HepG2 (cell line): ENCODE measurements around the gene RGL3. TPM values are rescaled to one million over a fixed set of nuclear protein-coding genes. Genes with fewer than 3 reads are reported as not detected.

Source experiments
- ATAC-seq: fragments of 200-7000 bp; cut with Tn5 transposase; 3 replicates; pipeline ENCODE4 v1.9.1; 2020; ENCODE audit warnings: mild to moderate bottlenecking, moderate library complexity
- BruUV-seq: library from RNA; stranded (reverse); fragments of 400-500 nt; replicated peaks from 2 replicates; lab custom pipeline; 2021; lab: Mats Ljungman, UMichigan
- CTCF ChIA-PET: fragments of 300-600 bp; formaldehyde crosslinking; extraction: SDS; loops from one replicate; lab custom pipeline; 2021; ENCODE audit warnings: low total read pairs, inconsistent platforms, low intra/inter-chr PET ratio; lab: Yijun Ruan, JAX
- POLR2A ChIA-PET: fragments of 350-600 bp; sonication (Branson Sonifier 250); formaldehyde crosslinking; loops from one replicate; lab custom pipeline; 2020; ENCODE audit warnings: antibody characterized with exemption, inconsistent platforms; lab: Yijun Ruan, JAX
- DNase-seq: peaks from one replicate; pipeline ENCODE4 v3.0.0-alpha.2; 2015; ENCODE audit warnings: low spot score
- FAIRE-seq: peaks from 3 replicates; lab custom pipeline; 2011; peaks lifted over from hg19 to GRCh38; lab: Jason Lieb, UNC
- H2AFZ ChIP-seq: one replicate; pipeline ENCODE4 v1.6.1; 2011; ENCODE audit warnings: low read length, inconsistent platforms
- H3K27ac ChIP-seq: fragments of 300-600 bp; 3 replicates; pipeline ENCODE4 v1.8.0; 2011; ENCODE audit warnings: mixed run types, mild to moderate bottlenecking, mixed read lengths, low read length, inconsistent platforms; ENCODE audit not compliant: insufficient read depth; ENCODE audit errors: extremely low read length
- H3K27me3 ChIP-seq, 2 experiments: fragments of 200-600 bp in 1 of 2; 2 replicates in 1 of 2; 3 replicates in 1 of 2; pipeline versions ENCODE4 v1.6.0 to v1.8.0; 2011; ENCODE audit warnings: low read length in 2 of 2, mild to moderate bottlenecking in 2 of 2, moderate library complexity in 2 of 2, inconsistent platforms in 1 of 2; ENCODE audit not compliant: insufficient read depth in 2 of 2, control insufficient read depth in 1 of 2
- H3K36me3 ChIP-seq, 2 experiments: fragments of 200-600 bp in 1 of 2; replicated peaks in 1 of 2; 2 replicates in 1 of 2; 3 replicates in 1 of 2; pipeline versions ENCODE4 v1.5.1 to v1.8.0; 2011; ENCODE audit warnings: low read length in 2 of 2, inconsistent platforms in 1 of 2; ENCODE audit not compliant: insufficient read depth in 2 of 2, control insufficient read depth in 1 of 2
- H3K4me1 ChIP-seq: 2 replicates; pipeline ENCODE4 v1.5.1; 2012; ENCODE audit warnings: low read length, inconsistent platforms; ENCODE audit not compliant: insufficient read depth
- H3K4me2 ChIP-seq: 2 replicates; pipeline ENCODE4 v1.6.0; 2011; ENCODE audit warnings: low read depth, low read length, inconsistent platforms
- H3K4me3 ChIP-seq, 3 experiments: fragments of 200-600 bp in 1 of 3; sonication (generic), shearing (Covaris generic) in 1 of 3; replicated peaks in 1 of 3; 2 replicates each; pipeline ENCODE4 v1.5.1; 2011 to 2016; ENCODE audit warnings: low read length in 3 of 3, inconsistent platforms in 2 of 3, low read depth in 2 of 3, mild to moderate bottlenecking in 2 of 3, control low read depth in 1 of 3, mixed read lengths in 1 of 3; ENCODE audit not compliant: insufficient read depth in 1 of 3
- H3K79me2 ChIP-seq: one replicate; pipeline ENCODE4 v1.6.1; 2011; ENCODE audit warnings: low read length, inconsistent platforms; ENCODE audit not compliant: insufficient read depth
- H3K9ac ChIP-seq: 2 replicates; pipeline ENCODE4 v1.6.0; 2011; ENCODE audit warnings: mild to moderate bottlenecking, low read depth, low read length, inconsistent platforms; ENCODE audit not compliant: insufficient read depth
- H3K9me3 ChIP-seq: 2 replicates; pipeline ENCODE4 v1.5.1; 2012; ENCODE audit warnings: mild to moderate bottlenecking, low read length
- H4K20me1 ChIP-seq: 2 replicates; pipeline ENCODE4 v1.6.0; 2011; ENCODE audit warnings: inconsistent platforms, mild to moderate bottlenecking, low read length, moderate library complexity; ENCODE audit not compliant: insufficient read depth
- AGO2 ChIP-seq: fragments of 200-400 bp; formaldehyde crosslinking; optimal IDR thresholded peaks from 2 replicates; pipeline ENCODE3; 2017; ENCODE audit warnings: mild to moderate bottlenecking, low read depth, low read length, moderate library complexity
- HOXD1 ChIP-seq: sonication (generic); formaldehyde crosslinking; IDR thresholded peaks from 2 replicates; pipeline ENCODE4 v1.5.0; 2020; ENCODE audit warnings: missing genetic modification reagents
- YEATS4 ChIP-seq: sonication (generic); formaldehyde crosslinking; IDR thresholded peaks from 2 replicates; pipeline ENCODE4 v1.4.0; 2020; ENCODE audit warnings: missing genetic modification reagents, borderline replicate concordance
- ZNF512B ChIP-seq: sonication (generic); formaldehyde crosslinking; IDR thresholded peaks from 2 replicates; pipeline ENCODE4 v1.5.1; 2020; ENCODE audit warnings: missing genetic modification reagents, mild to moderate bottlenecking, borderline replicate concordance
- ZNF768 ChIP-seq: sonication (generic); formaldehyde crosslinking; IDR thresholded peaks from 2 replicates; pipeline ENCODE4 v1.4.0; 2020; ENCODE audit warnings: missing genetic modification reagents
- WGBS: methylation state at CpG from one replicate; pipeline ENCODE4 v1.1.6; 2017; ENCODE audit warnings: low lambda C conversion rate; 5-methylcytosine and 5-hydroxymethylcytosine counted together
- in situ Hi-C: cut with HindIII; loops from 2 replicates; pipeline ENCODE4 v1.10.0; 2017; ENCODE audit warnings: low pct_unique_long_range_greater_than_20kb; ENCODE audit not compliant: extremely low pct_ligation_motif_present
- intact Hi-C: fragments of 100-400 bp; cut with micrococcal nuclease; formaldehyde crosslinking; loops from one replicate; pipeline ENCODE4 v1.10.0; 2022; ENCODE audit not compliant: unreplicated experiment
- polyA plus RNA-seq, 8 experiments: library from polyadenylated mRNA; depleted of rRNA in 3 of 8; stranded (reverse) in 7 of 8; unstranded in 1 of 8; fragments of >200 nt; fragmentation: Illumina TruSeq in 4 of 8; extraction: Trizol in 4 of 8; gene quantifications; 2 replicates each; pipeline versions ENCODE4 v1.2.1 to v1.2.3, GENCODE V29; 2011 to 2016; ENCODE audit warnings: low read depth in 4 of 8, missing spikeins in 1 of 8, mixed read lengths in 1 of 8; ENCODE audit not compliant: insufficient read depth in 1 of 8
- total RNA-seq, 5 experiments: library from RNA; depleted of rRNA; stranded (reverse); fragments of >200 nt; fragmentation: Illumina TruSeq; extraction: Trizol; gene quantifications; 2 replicates each; pipeline ENCODE4 v1.2.3, GENCODE V29; 2016; ENCODE audit warnings: low read depth in 1 of 5

Gene RGL3
- total and polyA plus RNA-seq, 2 of the 13 experiments (the other 11 are each of a cell fraction or from before 2014, with no cell fraction given), result 4.2 to 7.6 TPM

GRCh38 chr19:11361771-11362731 is 57.1 kb downstream of the RGL3 start:
- no peak overlapping the region for H2AFZ ChIP-seq
- no peak overlapping the region for H3K4me3 ChIP-seq
- H3K9me3 ChIP-seq, result no peaks in the 10 kb centered on the region
- H3K27me3 ChIP-seq, result no peaks in the 10 kb centered on the region
- H3K4me2 ChIP-seq, result no peak overlapping the region
- ChIA-PET CTCF (no interaction called here), POLR2A (interaction anchor here (1.1 to 1.7 kb wide), 2 partner anchors 13 kb away, joined by 4 to 5 read pairs; partner anchors contain the start of gene SWSAP1)
- TF ChIP-seq HOXD1 (CRISPR knock-in tag), result no peak
- TF ChIP-seq YEATS4 (CRISPR knock-in tag), result no peak
- TF ChIP-seq ZNF768, result 0 out of 2 replicates have a peak, but pooled peaks have one; percentile 19
- TF ChIP-seq AGO2, result peak; percentile 26
- no peak for TF ChIP-seq ZNF512B
- intact Hi-C loops (no loop called here), in situ Hi-C loops (no loop called here)
- no TSS peak for BruUV-seq
- H3K79me2 ChIP-seq, result no peaks in the 10 kb centered on the region
- FAIRE-seq (no peak), DNase-seq (no peak), ATAC-seq (no peak)
- no peaks in the 10 kb centered on the region for H4K20me1 ChIP-seq
- 93% methylated on average over 26 of the region's 35 CpGs for WGBS
- no peak overlapping the region for H3K27ac ChIP-seq
- no peak overlapping the region for H3K9ac ChIP-seq
- no peaks in the 10 kb centered on the region for H3K4me1 ChIP-seq
- peaks cover 0 to 5% of the 10 kb centered on the region in 2 experiments; a peak in 3 of 5 replicates for H3K36me3 ChIP-seq
